K562 (cell line): ENCODE measurements around the gene LPA. TPM values are rescaled to one million over a fixed set of nuclear protein-coding genes. Genes with fewer than 3 reads are reported as not detected.

Experiments used
- ATAC-seq: fragments of 200-7000 bp; cut with Tn5 transposase; 3 replicates; pipeline ENCODE4 v1.9.1; 2020; ENCODE audit warnings: moderate library complexity
- BruUV-seq: library from RNA; stranded (reverse); fragments of 400-500 nt; replicated peaks from 2 replicates; lab custom pipeline; 2021; lab: Mats Ljungman, UMichigan
- CTCF ChIA-PET: fragments of 300-600 bp; formaldehyde crosslinking; extraction: SDS; loops from one replicate; lab custom pipeline; 2021; ENCODE audit warnings: low intra/inter-chr PET ratio; lab: Yijun Ruan, JAX
- POLR2A ChIA-PET: fragments of 300-600, 350-650 bp; sonication (Branson Sonifier 250); formaldehyde crosslinking; extraction: SDS; loops from one replicate; lab custom pipeline; 2021; ENCODE audit warnings: antibody characterized with exemption, inconsistent platforms; lab: Yijun Ruan, JAX
- DNase-seq, 4 experiments: peaks; one replicate each; pipeline versions ENCODE4 v3.0.0 to v3.0.0-alpha.2; 2011 to 2018; ENCODE audit warnings: low spot score in 3 of 4, mixed read lengths in 3 of 4; ENCODE audit errors: extremely low read depth in 1 of 4
- FAIRE-seq: peaks from 2 replicates; lab custom pipeline; 2011; peaks lifted over from hg19 to GRCh38; lab: Jason Lieb, UNC
- H2AFZ ChIP-seq: 2 replicates; pipeline ENCODE4 v1.6.0; 2011; ENCODE audit warnings: low read depth, low read length, control low read depth, inconsistent platforms
- H3K27ac ChIP-seq: fragments of 200-600 bp; 3 replicates; pipeline ENCODE4 v1.8.0; 2011; ENCODE audit warnings: low read depth, mild to moderate bottlenecking, control low read depth, inconsistent platforms, low read length, moderate library complexity, mixed read lengths; ENCODE audit errors: extremely low read depth
- H3K27me3 ChIP-seq, 2 experiments: fragments of 300-600 bp in 1 of 2; 2 replicates in 1 of 2; 3 replicates in 1 of 2; pipeline versions ENCODE4 v1.6.0 to v1.8.0; 2011; ENCODE audit warnings: inconsistent platforms in 2 of 2, low read length in 2 of 2, mild to moderate bottlenecking in 1 of 2, mixed read lengths in 1 of 2, moderate library complexity in 1 of 2; ENCODE audit not compliant: control insufficient read depth in 2 of 2, insufficient read depth in 2 of 2
- H3K36me3 ChIP-seq: fragments of 300-600 bp; 3 replicates; pipeline ENCODE4 v1.8.0; 2011; ENCODE audit warnings: mild to moderate bottlenecking, low read length, inconsistent platforms; ENCODE audit not compliant: control insufficient read depth, insufficient read depth
- H3K4me1 ChIP-seq, 2 experiments: fragments of 200-600 bp in 1 of 2; replicated peaks in 1 of 2; 2 replicates in 1 of 2; 3 replicates in 1 of 2; pipeline versions ENCODE4 v1.5.1 to v1.8.0; 2011; ENCODE audit warnings: inconsistent platforms in 2 of 2, low read length in 2 of 2, mild to moderate bottlenecking in 1 of 2, mixed read lengths in 1 of 2, moderate library complexity in 1 of 2; ENCODE audit not compliant: control insufficient read depth in 2 of 2, insufficient read depth in 2 of 2
- H3K4me2 ChIP-seq: 2 replicates; pipeline ENCODE4 v1.6.1; 2011; ENCODE audit warnings: low read length, control low read depth, inconsistent platforms, mixed read lengths; ENCODE audit not compliant: insufficient read depth
- H3K4me3 ChIP-seq: fragments of 200-600 bp; sonication (generic), shearing (Covaris generic); 2 replicates; pipeline ENCODE4 v1.5.1; 2016; ENCODE audit warnings: control low read depth, inconsistent platforms
- H3K79me2 ChIP-seq: fragments of 200-600 bp; 3 replicates; pipeline ENCODE4 v1.8.0; 2011; ENCODE audit warnings: low read length, inconsistent platforms; ENCODE audit not compliant: control insufficient read depth, insufficient read depth
- H3K9ac ChIP-seq, 2 experiments: 2 replicates each; pipeline versions ENCODE4 v1.6.0 to v1.6.1; 2011; ENCODE audit warnings: low read depth in 2 of 2, low read length in 2 of 2, control low read depth in 1 of 2, inconsistent platforms in 1 of 2, mild to moderate bottlenecking in 1 of 2, mixed read lengths in 1 of 2; ENCODE audit not compliant: insufficient read depth in 1 of 2
- H3K9me1 ChIP-seq: one replicate; pipeline ENCODE4 v1.6.0; 2011; ENCODE audit warnings: inconsistent platforms, mild to moderate bottlenecking, low read length, moderate library complexity; ENCODE audit not compliant: control insufficient read depth, insufficient read depth
- H3K9me3 ChIP-seq: replicated peaks from 2 replicates; pipeline ENCODE4 v1.5.1; 2011; ENCODE audit warnings: low read depth, low read length, inconsistent platforms; ENCODE audit not compliant: control insufficient read depth, insufficient read depth
- H4K20me1 ChIP-seq: replicated peaks from 2 replicates; pipeline ENCODE4 v1.6.1; 2011; ENCODE audit warnings: low read length, inconsistent platforms, mixed read lengths; ENCODE audit not compliant: control insufficient read depth, insufficient read depth
- CREB1 ChIP-seq, 2 experiments: sonication (generic) in 1 of 2; formaldehyde crosslinking in 1 of 2; IDR thresholded peaks; 2 replicates each; pipeline versions ENCODE4 v1.6.1 to v1.8.0; 2012 to 2022; ENCODE audit warnings: inconsistent platforms in 1 of 2, mild to moderate bottlenecking in 1 of 2, missing genetic modification reagents in 1 of 2, moderate library complexity in 1 of 2
- ELK1 ChIP-seq: sonication (generic); formaldehyde crosslinking; IDR thresholded peaks from 2 replicates; pipeline ENCODE4 v1.8.1; 2022; ENCODE audit warnings: missing genetic modification reagents
- GABPB1 ChIP-seq: sonication (generic); formaldehyde crosslinking; IDR thresholded peaks from 2 replicates; pipeline ENCODE4 v1.8.0; 2022; ENCODE audit warnings: mild to moderate bottlenecking, missing genetic modification reagents
- HOXB6 ChIP-seq: fragments of 250-450 bp; sonication (Bioruptor Pico); IDR thresholded peaks from 2 replicates; pipeline ENCODE4 v1.5.1; 2022; ENCODE audit warnings: mild to moderate bottlenecking, borderline replicate concordance
- KLF16 ChIP-seq: IDR thresholded peaks from 2 replicates; pipeline ENCODE4 v1.6.1; 2016; ENCODE audit warnings: antibody characterized with exemption
- NR2C1 ChIP-seq, 2 experiments: fragments of 450-650 bp; IDR thresholded peaks; 2 replicates each; pipeline ENCODE4 v1.6.1; 2017; ENCODE audit warnings: mild to moderate bottlenecking in 2 of 2, antibody characterized with exemption in 1 of 2, inconsistent platforms in 1 of 2, missing compliant biosample characterization in 1 of 2, missing genetic modification characterization in 1 of 2
- NUFIP1 ChIP-seq: fragments of 450-650 bp; IDR thresholded peaks from 2 replicates; pipeline ENCODE4 v1.6.1; 2018; ENCODE audit not compliant: partially characterized antibody
- PTTG1 ChIP-seq: fragments of 450-650 bp; IDR thresholded peaks from 2 replicates; pipeline ENCODE4 v1.6.1; 2016; ENCODE audit warnings: low read depth, mild to moderate bottlenecking, missing genetic modification characterization, missing compliant biosample characterization
- RCOR1 ChIP-seq, 2 experiments: IDR thresholded peaks; 2 replicates each; pipeline ENCODE4 v1.6.1; 2012; ENCODE audit warnings: low read depth in 2 of 2, low read length in 2 of 2, borderline replicate concordance in 1 of 2, improper control_type of control experiment in 1 of 2
- SETDB1 ChIP-seq: IDR thresholded peaks from one replicate; pipeline ENCODE4 v1.6.1; 2012; ENCODE audit warnings: low read length, control low read depth, inconsistent platforms
- SNRNP70 ChIP-seq: fragments of 200-400 bp; formaldehyde crosslinking; optimal IDR thresholded peaks from 2 replicates; pipeline ENCODE3; 2017; ENCODE audit warnings: low read depth, low read length
- TAF15 ChIP-seq: fragments of 200-400 bp; formaldehyde crosslinking; IDR thresholded peaks from 2 replicates; pipeline ENCODE4 v1.6.1; 2017; ENCODE audit warnings: mild to moderate bottlenecking, low read depth, low read length, moderate library complexity
- TOE1 ChIP-seq, 2 experiments: fragments of 450-650 bp in 1 of 2; sonication (generic) in 1 of 2; formaldehyde crosslinking in 1 of 2; IDR thresholded peaks; 2 replicates each; pipeline versions ENCODE4 v1.7.1 to v1.8.0; 2016 to 2022; ENCODE audit warnings: borderline replicate concordance in 2 of 2, mild to moderate bottlenecking in 2 of 2, antibody characterized with exemption in 1 of 2, inconsistent platforms in 1 of 2, low read depth in 1 of 2, missing genetic modification reagents in 1 of 2, moderate library complexity in 1 of 2
- ZBED1 ChIP-seq: IDR thresholded peaks from 2 replicates; pipeline ENCODE4 v1.6.1; 2014
- ZNF239 ChIP-seq: fragments of 250-450 bp; sonication (Bioruptor Pico); IDR thresholded peaks from 2 replicates; pipeline ENCODE4 v1.4.0; 2020; ENCODE audit warnings: mild to moderate bottlenecking
- ZNF277 ChIP-seq: fragments of 250-450 bp; sonication (Bioruptor Pico); IDR thresholded peaks from 2 replicates; pipeline ENCODE4 v1.8.0; 2022; ENCODE audit warnings: inconsistent platforms, mild to moderate bottlenecking, moderate library complexity, borderline replicate concordance
- ZNF324 ChIP-seq: fragments of 250-450 bp; sonication (Bioruptor Pico); IDR thresholded peaks from 2 replicates; pipeline ENCODE4 v1.4.0; 2020; ENCODE audit warnings: mild to moderate bottlenecking
- WGBS: fragments of 100-300 bp; shearing (Covaris generic); methylation state at CpG from one replicate; pipeline ENCODE4 v1.1.6; 2016; ENCODE audit warnings: low coverage, mixed read lengths; ENCODE audit not compliant: insufficient coverage; ENCODE audit errors: missing lambda C conversion rate; 5-methylcytosine and 5-hydroxymethylcytosine counted together
- in situ Hi-C: fragments of 300-500 bp; cut with MboI; formaldehyde crosslinking; loops from 4 replicates; pipeline ENCODE4 v1.15.0; 2018; ENCODE audit warnings: inconsistent platforms, mixed read lengths
- intact Hi-C: fragments of 100-400 bp; cut with micrococcal nuclease; formaldehyde crosslinking; loops from 2 replicates; pipeline ENCODE4 v1.14.2; 2022
- polyA plus RNA-seq, 8 experiments: library from polyadenylated mRNA; depleted of rRNA in 4 of 8; stranded (reverse) in 5 of 8; unstranded in 3 of 8; fragments of >200 nt; fragmentation: Nextera tagmentation in 2 of 8; fragmentation: Illumina TruSeq in 1 of 8; extraction: Ambion mirVana in 2 of 8; extraction: Trizol in 1 of 8; gene quantifications; 2 replicates each; pipeline versions ENCODE4 v1.2.1 to v1.2.3, GENCODE V29; 2011 to 2014; ENCODE audit warnings: inconsistent platforms in 1 of 8, missing spikeins in 1 of 8
- total RNA-seq, 7 experiments: library from RNA; depleted of rRNA in 6 of 7; stranded (reverse); fragments of >200 nt in 6 of 7; fragmentation: Illumina TruSeq in 2 of 7; extraction: Trizol in 2 of 7; gene quantifications; 2 replicates each; pipeline versions ENCODE4 v1.2.1 to v1.2.3, GENCODE V29; 2011 to 2021; ENCODE audit warnings: low replicate concordance in 1 of 7

Gene LPA
- total and polyA plus RNA-seq, 9 of the 15 experiments (the other 6 are each of a cell fraction or from before 2014, with no cell fraction given): 0.01 to 0.18 (median 0.07) TPM; not detected in 6

GRCh38 chr6:160513836-160514235 lies 150.2 kb downstream of the LPA start (continued):
- TF ChIP-seq TAF15: no peak

- no peaks in the 10 kb centered on the region for H4K20me1 ChIP-seq
- no peak overlapping the region for H3K4me3 ChIP-seq
- no peak overlapping the region for H3K4me2 ChIP-seq
- POLR2A ChIA-PET: interaction anchor here (1.0 kb wide), 1 partner anchor 9 kb away, joined by 3 read pairs; no protein-coding TSS in a partner anchor
- peaks cover 0 to 5% of the 10 kb centered on the region in 2 experiments; a peak in 3 of 5 replicates for H3K4me1 ChIP-seq
- no peaks in the 10 kb centered on the region for H3K9me1 ChIP-seq
- no peaks in the 10 kb centered on the region for H3K79me2 ChIP-seq
- BruUV-seq: no TSS peak
- ATAC-seq (no peak), DNase-seq (no peak), FAIRE-seq (no peak)
- CTCF ChIA-PET: no interaction called here
- H3K27me3 ChIP-seq: 0 out of 5 replicates have a peak, but pooled peaks cover 0 to 5% of the 10 kb centered on the region in 2 experiments
- H2AFZ ChIP-seq: no peak overlapping the region
- intact Hi-C loops: no loop called here
- in situ Hi-C loops: loop anchor here (10.0 kb wide), 1 partner anchor 864 kb away; no protein-coding TSS in a partner anchor
- H3K9ac ChIP-seq: no peak overlapping the region
- 7% methylated on average over 4 of the region's 4 CpGs for WGBS
- H3K36me3 ChIP-seq: no peaks in the 10 kb centered on the region
- no peak overlapping the region for H3K27ac ChIP-seq
- H3K9me3 ChIP-seq: no peaks in the 10 kb centered on the region
- TF ChIP-seq TOE1 (IDR thresholded peaks at IDR 0.05; ENCODE audit: borderline replicate concordance): no peak
- no peak for TF ChIP-seq TOE1 (CRISPR knock-in tag; IDR thresholded peaks at IDR 0.05; ENCODE audit: borderline replicate concordance, low read depth)
- TF ChIP-seq HOXB6 (CRISPR knock-in tag): no peak
- TF ChIP-seq PTTG1: no peak
- no peak for TF ChIP-seq ZNF324 (CRISPR knock-in tag)
- TF ChIP-seq ZNF239: no peak
- no peak for TF ChIP-seq NUFIP1
- no peak for TF ChIP-seq SNRNP70
- TF ChIP-seq SETDB1: no peak
- no peak for TF ChIP-seq KLF16
- no peak for TF ChIP-seq RCOR1 (IDR thresholded peaks at IDR 0.05; ENCODE audit: borderline replicate concordance in 1 of 2, low read depth in 2 of 2, low read length in 2 of 2)
- no peak for TF ChIP-seq ZNF277 (CRISPR knock-in tag)
- no peak for TF ChIP-seq GABPB1 (CRISPR knock-in tag)
- TF ChIP-seq ZBED1: no peak
- no peak for TF ChIP-seq CREB1 (IDR thresholded peaks at IDR 0.05)
- TF ChIP-seq CREB1 (CRISPR knock-in tag; IDR thresholded peaks at IDR 0.05): no peak
- no peak for TF ChIP-seq ELK1 (CRISPR knock-in tag)
- TF ChIP-seq NR2C1 (IDR thresholded peaks at IDR 0.05): no peak
- no peak for TF ChIP-seq NR2C1 (tag; IDR thresholded peaks at IDR 0.05)
Observed at GRCh38 chr6:160510976-160511617, 153.0 kb downstream of the LPA start.
